Gastrocnemius medialis (tissue), 4 donors: ENCODE data around the gene ZSCAN30.

Source experiments
- POLR2A ChIP-seq, 2 donors: fragments of 450-650 bp; IDR thresholded peaks; one replicate each; pipeline ENCODE4 v1.6.1; 2017; ENCODE audit warnings: antibody characterized with exemption in 2 of 2, mild to moderate bottlenecking in 2 of 2, moderate library complexity in 2 of 2
- TF ChIP-seq, protein P1 (sequence below), 5 experiments: fragments of 450-650 bp in 3 of 5; fragments of 200-600 bp in 2 of 5; sonication (generic) in 2 of 5; IDR thresholded peaks in 4 of 5; conservative IDR thresholded peaks in 1 of 5; 1 replicate in 4 of 5; 2 replicates in 1 of 5; pipeline ENCODE4 v1.5.1; 2016 to 2019; ENCODE audit warnings: antibody characterized with exemption in 5 of 5, mild to moderate bottlenecking in 3 of 5, moderate library complexity in 3 of 5

DNA sequence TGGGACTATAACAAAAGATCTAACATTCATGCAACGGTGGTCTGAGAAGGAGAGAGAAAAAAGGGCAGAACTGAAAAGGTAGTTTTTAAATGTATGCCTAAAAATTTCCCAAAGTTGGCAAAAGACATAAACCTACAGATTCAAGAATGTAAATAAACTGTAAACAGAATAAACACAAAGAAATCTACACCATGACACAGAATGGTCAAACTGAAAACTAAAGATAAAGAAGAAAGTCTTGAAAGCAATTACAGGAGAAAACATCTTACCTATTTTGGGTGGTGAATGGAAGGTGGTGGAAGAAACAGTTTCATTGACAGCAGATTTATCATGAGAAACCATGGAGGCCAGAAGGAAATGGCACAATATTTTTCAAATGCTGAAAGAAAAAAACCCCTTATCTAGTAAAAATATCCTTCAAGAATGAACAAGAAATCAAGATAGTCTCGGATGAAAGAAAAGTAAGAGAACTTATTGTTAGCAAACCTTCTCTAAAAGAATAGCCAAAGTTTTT, 84.8 kb downstream of the ZSCAN30 start:
- TF ChIP-seq, protein P1, sequence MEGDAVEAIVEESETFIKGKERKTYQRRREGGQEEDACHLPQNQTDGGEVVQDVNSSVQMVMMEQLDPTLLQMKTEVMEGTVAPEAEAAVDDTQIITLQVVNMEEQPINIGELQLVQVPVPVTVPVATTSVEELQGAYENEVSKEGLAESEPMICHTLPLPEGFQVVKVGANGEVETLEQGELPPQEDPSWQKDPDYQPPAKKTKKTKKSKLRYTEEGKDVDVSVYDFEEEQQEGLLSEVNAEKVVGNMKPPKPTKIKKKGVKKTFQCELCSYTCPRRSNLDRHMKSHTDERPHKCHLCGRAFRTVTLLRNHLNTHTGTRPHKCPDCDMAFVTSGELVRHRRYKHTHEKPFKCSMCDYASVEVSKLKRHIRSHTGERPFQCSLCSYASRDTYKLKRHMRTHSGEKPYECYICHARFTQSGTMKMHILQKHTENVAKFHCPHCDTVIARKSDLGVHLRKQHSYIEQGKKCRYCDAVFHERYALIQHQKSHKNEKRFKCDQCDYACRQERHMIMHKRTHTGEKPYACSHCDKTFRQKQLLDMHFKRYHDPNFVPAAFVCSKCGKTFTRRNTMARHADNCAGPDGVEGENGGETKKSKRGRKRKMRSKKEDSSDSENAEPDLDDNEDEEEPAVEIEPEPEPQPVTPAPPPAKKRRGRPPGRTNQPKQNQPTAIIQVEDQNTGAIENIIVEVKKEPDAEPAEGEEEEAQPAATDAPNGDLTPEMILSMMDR (IDR thresholded peaks at IDR 0.05 in 4 of 5, conservative IDR thresholded peaks at IDR 0.05 in 1 of 5): no peak
- TF ChIP-seq POLR2A (IDR thresholded peaks at IDR 0.05): no peak
